Limb (tissue), 2 donors: ENCODE results near the gene HYAL1.
"Not testable (repeated sequence)": the region's sequence is repeated elsewhere in the genome, so short reads cannot be mapped to it uniquely, and the experiment has no call there.

Source experiments
- DNase-seq, 2 donors: peaks; one replicate each; pipeline ENCODE4 v3.0.0-alpha.2; 2016; ENCODE audit errors: extremely low spot score in 2 of 2

HYAL1 gene

GRCh38 chr3:50294492-50295403 is 8.6 kb downstream of the HYAL1 start:
- DNase-seq: no peak

GRCh38 chr3:50294089-50294488 is 9.3 kb downstream of the HYAL1 start:
- no peak for DNase-seq

GRCh38 chr3:50293079-50293801 is 10.1 kb downstream of the HYAL1 start:
- DNase-seq: no peak

- peak; percentile 96 to 99 for DNase-seq
Measured at GRCh38 chr3:50292159-50293078, 11.0 kb downstream of the HYAL1 start, which contains the start of gene IFRD2. Gene IFRD2 (minus strand): TSS chr3:50292429. CDS start chr3:50292274, 155 bp downstream.

DNA sequence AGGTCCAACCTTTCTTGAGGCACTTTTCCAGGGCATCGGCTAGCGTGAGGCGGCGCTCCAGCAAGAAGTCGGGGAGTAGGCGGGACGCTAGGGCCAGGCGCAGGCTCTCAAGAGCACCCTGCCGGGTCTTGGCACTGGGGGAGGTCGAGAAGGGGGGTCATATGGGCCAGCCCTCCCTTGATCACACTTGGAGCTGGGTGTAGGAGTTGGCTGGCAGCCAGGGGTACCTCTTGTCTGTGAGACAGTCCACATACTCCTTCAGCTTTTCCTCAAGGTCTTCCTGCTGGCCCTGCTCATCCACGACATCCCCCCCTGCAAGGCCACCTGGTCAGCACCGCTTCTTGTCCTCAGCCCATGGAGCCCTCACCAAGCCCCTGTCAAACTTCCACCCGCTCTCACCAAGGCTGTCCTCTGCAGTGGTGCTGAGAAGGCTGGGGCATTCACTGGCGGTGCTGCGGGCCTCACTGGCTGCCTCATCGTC is 13.2 kb downstream of the HYAL1 start:
- DNase-seq: peak in 1 of 2 donors; percentile 28

GRCh38 chr3:50289130-50289529 is 14.2 kb downstream of the HYAL1 start:
- DNase-seq: no peak

GRCh38 chr3:50288387-50289007 is 14.9 kb downstream of the HYAL1 start:
- DNase-seq: peak in 1 of 2 donors; percentile 14

GRCh38 chr3:50287262-50287661 is 16.1 kb downstream of the HYAL1 start:
- DNase-seq: no peak

DNA sequence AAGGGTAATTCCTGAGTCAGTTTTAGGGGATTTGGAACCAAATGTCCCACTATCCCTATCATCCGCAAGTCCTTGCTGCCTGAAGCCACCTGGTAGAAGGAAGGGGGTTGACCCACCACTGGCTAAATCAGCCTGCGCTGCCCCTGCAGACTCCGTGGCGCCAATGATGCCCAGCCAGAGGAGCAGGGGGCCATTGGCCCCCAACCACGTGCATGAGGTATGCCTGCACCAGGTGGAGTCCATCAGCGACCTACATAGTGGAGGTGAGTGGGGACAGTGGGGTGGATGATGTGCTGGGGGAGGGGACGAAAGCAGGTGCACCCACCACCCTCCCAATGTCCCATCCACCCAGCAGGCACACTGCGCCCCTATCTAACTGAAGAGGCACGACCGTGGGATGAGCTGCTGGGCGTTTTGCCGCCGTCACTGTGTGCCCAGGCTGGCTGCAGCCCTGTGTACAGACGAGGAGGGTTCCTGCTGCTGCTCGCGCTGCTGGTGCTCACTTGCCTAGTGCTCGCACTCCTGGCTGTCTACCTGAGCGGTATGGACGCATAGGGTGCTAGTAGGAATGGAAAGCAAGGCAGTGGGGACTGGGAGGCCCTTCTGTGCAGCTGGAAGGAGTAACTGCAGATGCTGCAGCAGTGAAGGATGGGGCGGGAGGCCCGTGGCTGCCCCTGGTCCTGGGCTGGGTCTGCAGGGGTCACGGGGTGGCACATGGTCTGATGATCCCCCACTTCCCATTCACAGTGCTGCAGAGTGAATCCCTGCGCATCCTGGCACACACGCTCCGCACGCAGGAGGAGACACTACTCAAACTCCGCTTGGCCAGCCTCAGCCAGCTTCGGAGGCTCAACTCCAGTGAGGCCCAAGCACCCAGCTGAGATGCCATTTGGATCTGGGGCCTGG is 16.8 kb downstream of the HYAL1 start:
- no peak for DNase-seq

DNA sequence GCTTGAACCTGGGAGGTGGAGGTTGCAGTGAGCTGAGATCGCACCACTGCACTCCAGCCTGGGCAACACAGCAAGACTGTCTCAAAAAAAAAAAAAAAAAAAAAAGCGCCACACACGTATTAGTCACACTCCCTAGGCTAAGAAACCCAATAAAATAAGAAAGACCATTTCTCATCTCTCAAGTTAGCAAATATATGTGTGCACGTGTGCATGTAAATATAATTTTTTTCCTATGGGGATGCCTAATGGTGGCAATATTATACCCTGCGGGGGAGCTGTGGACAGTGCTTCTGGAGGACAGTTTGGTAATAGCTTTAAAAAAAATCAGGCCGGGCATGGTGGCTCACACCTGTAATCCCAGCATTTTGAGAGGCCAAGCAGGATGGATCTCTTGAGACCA is 19.3 kb downstream of the HYAL1 start:
- DNase-seq: not testable (repeated sequence)

DNA sequence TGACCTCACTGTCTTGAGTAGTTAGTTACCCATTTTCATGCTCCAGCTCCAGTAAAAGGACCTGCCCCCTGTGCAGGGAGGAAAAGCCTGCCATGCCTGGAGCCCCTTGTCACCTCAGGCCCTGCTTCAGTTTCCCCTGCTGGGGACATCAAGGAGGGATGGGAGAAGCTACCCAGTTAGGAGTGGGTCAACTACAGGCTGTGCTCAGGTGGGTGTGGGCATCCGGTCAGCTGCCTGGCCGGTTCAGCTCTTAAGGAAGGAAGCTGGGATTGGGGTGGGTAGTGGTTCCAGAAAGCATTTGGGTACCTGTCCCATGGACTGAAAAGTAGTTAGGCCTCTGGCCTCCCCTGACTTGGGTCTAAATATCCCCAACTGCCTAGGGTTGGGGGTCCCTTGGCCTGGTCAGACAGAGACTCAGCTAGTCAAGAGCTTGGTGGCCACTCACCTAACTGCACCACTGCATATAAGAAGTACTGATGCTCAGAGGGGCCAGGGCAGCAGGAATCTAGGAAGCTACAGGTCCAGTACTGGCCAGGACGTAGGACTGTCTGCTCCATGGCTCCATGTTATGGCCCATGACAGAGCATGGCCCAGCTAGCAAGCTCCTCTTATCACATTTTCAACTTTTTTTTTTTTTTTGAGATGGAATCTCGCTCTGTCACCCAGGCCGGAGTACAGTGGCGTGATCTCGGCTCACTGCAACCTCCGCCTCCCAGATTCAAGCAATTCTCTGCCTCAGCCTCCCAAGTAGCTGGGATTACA is 23.9 kb downstream of the HYAL1 start:
- no peak for DNase-seq

DNA sequence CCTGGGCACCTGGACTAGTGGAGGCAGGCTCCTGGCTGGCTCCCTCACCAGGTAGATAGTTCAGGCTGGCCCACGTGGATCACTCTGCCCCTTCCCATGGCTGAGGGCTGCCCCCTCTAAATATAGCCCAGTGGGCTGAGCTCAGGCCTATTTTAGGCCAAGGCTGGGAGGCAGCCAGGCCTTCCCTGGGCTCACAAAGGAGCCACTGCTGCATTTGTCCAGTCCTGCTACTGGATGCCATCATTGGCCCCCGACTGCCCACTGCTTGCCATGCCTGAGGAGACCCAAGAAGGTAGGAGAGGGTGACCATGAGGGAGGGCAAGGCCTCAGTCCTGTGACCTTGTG is 24.5 kb downstream of the HYAL1 start, which contains the start of gene LSMEM2:
LSMEM2 (plus strand) TSS at position 208 of the 345 bp plus-strand sequence; CDS start at position 235, 27 bp downstream.
- DNase-seq: no peak

- DNase-seq: no peak
Measured at GRCh38 chr3:50278123-50278879, 25.1 kb downstream of the HYAL1 start.

DNA sequence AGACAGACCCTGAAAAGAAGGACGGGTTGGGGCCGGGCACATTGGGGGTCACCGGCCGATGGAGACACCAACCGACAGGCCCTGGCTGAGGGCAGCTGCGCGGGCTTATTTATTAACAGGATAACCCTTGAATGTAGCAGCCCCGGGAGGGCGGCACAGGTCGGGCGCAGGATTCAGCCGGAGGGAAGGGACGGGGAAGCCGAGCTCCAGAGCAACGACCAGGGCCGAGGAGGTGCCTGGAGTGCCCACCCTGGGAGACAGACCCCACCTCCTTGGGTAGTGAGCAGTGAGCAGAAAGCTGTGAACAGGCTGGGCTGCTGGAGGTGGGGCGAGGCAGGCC is 26.6 kb downstream of the HYAL1 start:
- DNase-seq: no peak

DNA sequence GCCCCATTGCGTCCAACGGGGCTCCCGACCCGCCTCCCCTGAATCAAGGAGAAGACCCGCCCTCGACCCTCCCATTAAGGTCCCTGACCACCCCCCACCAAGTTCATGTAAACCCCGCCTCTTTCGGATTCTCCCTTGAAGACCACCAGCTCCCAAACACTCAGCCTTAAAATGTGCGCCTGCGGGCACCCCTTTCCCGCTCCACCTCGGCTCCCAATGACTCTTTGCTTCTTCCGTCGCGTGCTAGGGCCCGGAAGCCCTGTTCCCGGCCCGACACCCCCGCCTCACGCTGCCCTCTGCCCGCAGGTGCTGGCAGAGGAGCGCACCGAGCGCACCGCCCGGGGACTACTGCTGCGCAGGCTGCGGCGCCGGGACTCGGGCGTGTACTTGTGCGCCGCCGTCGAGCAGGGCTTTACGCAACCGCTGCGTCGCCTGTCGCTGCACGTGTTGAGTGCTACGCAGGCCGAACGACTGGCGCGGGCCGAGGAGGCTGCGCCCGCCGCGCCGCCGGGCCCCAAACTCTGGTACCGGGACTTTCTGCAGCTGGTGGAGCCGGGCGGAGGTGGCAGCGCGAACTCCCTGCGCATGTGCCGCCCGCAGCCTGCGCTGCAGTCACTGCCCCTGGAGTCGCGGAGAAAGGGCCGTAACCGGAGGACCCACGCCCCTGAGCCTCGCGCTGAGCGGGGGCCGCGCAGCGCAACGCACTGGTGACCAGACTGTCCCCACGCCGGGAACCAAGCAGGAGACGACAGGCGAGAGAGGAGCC is 27.2 kb downstream of the HYAL1 start:
- DNase-seq: peak in 1 of 2 donors; percentile 41

- DNase-seq: peak in 1 of 2 donors; percentile 51
Measured at GRCh38 chr3:50275141-50275995, 28.0 kb downstream of the HYAL1 start.
